NK-92 (cell line): ENCODE results near the gene ZNF532.
"Not testable (repeated sequence)": the region's sequence is repeated elsewhere in the genome, so short reads cannot be mapped to it uniquely, and the experiment has no call there.

Source experiments
- DNase-seq: peaks from one replicate; lab custom pipeline; 2025; ENCODE audit not compliant: unreplicated experiment; lab: John Stamatoyannopoulos, UW

The ZNF532 gene

DNA sequence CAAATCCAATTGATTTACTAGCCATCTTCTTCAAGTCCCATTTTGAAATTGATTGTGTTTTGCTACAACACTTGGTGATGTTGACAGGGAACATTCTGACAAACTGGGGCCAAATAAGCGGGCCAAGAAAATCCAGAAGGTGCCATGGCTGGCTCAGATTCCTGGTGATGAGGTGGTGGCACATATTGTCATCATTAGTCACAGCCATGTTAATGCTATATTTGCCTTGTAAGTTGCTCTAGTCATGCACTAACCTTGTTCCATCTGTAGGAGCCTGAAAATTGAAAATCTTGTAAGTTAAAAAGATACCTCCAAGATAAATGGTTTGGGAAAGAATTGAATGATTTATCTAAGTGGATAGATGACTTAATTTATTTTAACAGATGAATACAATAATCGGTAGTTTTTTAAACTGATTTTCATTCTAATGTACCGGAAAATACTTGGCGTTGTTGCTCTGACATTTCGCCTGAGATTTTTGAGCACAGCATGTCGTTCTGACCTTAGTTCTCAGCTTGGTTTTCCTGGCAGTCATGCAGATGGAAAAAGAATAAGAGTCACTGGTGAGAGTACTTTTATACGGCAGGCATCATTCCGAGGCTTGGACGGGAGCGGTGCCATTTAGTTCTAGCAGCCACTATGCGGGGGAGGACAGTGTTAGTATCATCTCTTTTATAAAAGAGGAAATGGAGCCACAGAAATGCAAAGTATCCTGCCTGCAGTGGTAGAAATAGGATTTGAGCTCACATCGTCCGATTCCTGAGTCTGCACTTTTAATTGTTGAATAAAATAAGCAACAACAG, 133.9 kb downstream of the ZNF532 start:
- DNase-seq: no peak

DNA sequence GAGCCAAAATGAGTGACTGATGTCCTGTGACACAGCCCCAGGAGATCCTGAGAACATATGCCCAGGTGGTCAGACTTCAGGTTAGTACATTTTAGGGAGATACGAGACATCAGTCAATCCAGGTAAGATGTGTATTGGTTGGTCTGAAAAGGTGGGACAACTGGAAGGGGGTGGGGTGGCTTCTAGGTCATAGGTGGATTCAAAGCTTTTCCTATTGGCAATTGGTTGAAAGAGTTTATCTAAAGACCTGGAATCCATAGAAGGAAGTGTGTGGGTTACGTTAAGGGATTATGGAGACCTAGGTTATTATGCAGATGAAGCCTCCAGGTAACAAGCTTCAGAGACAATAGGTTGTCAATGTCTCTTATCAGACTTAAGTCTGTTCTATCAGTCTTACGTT, 136.5 kb downstream of the ZNF532 start:
- DNase-seq: no peak

DNA sequence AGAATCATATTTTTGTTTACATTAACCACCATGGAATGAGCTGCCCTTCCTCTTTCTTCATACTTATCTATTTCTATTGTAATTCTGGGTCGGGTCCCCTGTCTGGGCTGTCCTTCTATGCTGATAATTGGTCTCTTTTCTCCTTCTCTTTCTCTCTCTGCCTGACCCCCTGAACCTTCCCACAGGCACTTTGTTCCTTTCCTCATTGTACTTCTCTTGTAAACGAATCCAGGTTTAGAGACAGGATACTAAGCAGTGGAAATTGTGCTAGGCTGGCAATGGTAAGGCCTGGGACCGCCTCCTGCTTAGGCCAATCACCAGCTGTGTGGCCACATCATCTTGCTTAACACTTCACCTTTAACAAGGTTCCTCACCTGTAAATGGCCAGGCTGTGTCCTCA, 137.0 kb downstream of the ZNF532 start:
- no peak for DNase-seq

DNA sequence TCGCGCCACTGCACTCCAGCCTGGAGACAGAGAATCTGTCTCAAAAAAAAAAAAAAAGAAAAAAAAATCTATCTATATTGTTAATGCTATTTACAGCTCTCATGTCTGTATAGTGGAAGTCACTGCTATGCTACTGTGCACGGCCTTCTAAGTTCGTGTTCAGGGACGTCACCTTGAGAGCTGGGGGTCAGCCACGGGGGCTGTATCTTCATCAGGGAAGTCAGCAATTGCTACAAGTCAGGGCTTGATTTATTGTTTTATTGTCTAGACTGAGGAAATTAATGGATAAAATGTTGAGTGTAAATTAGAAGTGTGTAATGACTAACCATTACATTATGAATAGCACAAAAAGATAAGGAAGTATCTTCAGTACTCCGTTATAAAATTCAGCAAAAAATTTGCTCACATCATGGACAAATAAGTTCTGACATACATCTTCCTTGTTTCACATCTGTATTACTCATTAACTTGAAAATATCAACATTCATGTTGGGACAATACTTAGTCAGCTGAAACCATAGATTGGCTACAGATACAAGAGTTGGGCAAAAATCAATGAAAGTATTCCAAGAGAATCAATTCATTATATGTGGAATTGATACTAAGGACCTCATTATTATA, 138.4 kb downstream of the ZNF532 start:
- no peak for DNase-seq

DNA sequence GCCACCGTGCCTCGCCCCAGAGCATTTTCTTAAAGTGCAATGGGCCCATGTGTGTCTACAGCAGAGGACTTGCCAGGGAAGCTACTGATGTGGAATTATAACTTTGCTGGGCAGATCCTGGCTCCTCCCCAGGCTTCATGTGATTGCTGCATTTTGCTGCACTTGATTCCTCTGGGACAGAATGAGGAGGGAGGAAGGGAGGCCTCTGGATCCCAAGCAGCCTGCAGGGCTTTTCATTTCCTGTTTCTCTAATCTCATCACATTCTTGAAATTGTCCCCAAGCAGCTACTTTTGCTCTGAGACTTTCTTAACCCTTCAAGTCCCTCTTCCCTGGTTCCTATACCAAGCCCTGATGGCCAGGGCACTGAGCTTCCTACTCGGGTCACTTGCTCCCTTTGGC, 140.6 kb downstream of the ZNF532 start:
- no peak for DNase-seq

DNA sequence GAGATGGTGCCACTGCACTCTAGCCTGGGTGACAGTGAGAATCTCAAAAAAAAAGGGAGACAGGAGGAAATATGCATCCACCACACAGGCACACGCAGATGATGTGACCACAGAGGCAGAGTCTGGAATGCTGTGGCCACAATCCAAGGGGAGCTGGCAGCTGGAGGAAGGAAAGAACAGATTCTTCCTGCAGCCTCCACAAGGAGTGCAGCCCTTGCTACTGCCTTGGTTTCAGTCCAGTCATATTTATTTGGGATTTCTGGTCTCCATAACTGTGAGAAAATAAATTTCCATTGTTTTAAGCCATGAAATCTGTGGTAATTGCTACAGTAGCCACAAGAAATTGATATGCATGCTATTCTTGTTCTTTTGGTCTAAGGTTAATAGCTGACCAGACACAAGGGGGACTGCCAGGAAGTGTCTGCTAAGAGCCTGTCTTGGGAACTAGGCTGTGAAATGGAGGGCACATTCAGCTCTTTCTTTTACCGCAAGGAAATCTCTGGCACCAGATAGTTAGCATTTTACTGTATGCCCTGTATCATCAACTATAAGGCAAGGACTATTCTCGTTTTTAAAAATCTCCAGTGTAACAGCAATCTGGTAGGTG, 141.9 kb downstream of the ZNF532 start:
- no peak for DNase-seq

DNA sequence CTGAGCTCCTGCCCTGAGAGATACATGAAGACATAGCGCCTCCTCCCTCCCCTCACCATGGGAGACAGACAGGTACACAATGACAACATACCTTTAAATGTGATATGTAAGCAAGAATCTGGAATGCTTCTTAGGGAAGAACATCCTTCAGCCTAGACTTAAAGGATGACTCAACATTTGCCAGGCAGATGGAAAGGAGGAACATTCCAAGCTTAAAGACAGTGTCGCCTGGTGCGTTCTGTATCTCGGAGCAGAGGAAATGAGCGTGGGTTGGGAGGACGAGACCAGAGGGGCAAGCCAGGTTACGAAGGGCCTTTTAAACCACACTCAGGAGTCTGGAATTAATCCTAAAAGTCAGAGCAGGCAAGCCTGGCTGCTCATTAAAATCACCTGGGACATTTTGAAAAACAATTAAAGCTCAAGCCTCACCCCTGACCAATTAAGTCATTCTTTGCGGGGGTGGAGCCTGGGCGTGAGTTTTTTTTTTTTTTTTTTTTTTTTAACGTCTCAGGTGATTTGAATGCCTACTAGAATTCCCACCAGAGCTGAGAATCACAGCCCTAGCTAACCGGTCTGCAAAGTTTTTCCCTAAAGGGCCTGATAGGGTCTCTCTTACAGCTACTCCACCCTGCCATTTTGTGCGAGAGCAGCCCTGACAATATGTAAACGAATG, 143.8 kb downstream of the ZNF532 start:
- DNase-seq: no peak

DNA sequence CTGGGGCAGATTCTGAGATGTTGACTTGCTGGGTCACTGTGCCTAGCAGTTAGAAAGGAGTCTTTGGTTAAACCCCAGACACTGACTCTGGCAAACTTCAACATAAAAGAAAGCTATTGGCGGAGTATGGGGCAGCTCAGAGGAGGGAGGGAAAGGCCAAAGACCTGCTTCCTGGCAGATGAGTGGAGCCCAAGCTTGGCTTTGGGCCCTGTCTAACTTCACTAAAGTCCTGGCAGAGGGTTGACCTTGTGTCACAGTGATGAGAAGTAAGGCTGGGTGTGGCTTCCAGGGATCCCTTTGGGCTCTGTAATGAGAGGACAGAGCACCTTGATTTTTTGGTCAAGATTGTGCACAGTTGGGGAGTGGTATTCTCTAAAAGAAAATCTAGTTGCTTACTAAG, 145.2 kb downstream of the ZNF532 start:
- no peak for DNase-seq

DNA sequence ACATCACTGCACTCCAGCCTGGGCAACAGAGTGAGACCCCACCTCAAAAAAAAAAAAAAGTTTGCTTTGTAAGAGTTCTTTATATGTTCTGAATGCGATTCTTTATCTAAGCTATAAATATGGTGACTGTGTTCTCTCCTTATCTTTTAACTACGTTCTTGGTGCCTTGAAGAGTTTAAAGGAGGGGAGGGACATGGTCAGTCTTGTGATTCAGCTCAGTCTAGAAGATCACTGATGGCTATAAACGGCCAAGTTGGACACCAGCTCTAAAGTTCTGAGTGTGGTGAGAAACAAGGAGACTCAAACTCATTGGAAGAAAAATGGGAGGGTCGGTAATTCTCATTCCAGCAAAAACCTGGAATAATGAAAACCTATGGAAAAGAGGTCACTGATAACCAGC, 146.6 kb downstream of the ZNF532 start:
- DNase-seq: no peak

DNA sequence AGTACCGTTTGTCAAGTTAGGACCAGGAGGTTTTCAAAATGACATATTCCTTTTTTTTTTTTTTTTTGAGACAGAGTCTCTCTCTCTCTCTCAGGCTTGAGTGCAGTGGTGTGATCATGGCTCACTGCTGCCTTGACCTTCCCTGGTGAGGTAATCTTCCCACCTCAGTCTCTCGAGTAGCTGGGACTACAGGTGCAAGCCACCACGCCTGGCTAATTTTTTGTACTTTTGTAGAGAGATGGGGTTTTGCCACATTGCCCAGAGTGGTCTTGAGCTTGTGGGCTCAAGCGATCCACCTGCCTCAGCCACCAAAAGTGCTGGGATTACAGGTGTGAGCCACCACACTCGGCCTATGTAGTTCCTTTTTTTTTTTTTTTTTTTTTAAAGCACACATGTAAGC, 147.1 kb downstream of the ZNF532 start:
- no peak for DNase-seq

DNA sequence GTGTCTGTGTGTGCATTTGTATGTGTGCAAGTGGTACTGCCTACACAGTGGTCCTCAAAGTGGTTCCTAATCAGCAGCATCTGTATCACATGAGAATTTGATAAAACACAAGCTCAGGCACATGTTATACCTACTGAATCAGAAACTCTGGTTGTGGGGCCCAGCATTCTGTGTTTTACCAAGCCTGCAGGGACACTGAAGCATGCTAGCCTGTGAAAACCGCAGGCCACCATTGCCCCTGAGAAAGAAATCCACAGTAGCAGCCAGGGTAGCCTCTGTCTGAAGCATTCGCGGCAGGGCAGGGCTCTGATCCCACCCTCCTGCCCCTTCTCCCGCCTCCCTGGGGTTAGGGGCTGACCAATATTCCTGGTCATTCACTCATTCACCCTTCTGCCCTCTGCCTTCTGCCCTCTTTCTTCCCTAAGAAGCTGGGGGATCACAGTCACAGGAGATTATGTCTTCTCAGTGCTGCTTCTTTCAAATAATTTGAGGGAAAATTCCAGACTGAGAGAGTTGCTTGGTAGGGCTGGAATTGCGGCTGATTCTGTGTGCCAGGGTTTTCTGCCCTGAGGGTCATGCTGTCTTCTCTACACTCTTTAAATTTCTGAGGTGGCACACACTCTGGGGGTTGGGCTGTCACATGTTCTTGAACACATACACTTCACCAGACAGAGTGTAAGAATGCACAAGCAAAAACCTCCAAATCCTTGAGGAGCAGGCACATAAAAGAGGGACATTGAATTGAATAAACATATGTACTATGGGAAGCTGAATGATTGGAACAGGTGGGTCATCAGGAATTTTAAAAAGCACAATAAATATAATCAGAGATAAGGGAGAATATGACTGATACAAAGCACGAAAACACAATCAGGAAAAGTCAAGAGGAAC, 148.4 kb downstream of the ZNF532 start:
- no peak for DNase-seq

DNA sequence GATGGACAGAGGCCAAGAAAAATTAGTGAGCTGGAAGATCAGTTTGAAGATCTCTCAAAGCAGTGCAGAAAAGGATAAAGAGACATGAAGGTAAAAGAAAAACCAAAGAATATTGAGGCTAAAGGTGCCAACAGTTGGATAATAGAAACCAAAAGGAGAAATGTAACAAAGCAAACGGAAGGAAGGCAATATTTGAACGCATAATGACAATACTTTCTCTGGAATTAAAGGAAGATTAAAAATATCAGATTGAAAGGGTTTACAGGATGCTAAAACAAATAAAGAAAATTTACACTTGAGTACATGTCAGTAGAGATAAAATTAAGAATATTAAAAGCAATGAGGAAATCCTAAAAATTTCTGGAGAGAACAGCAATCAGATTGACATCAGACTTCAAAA, 149.1 kb downstream of the ZNF532 start:
- no peak for DNase-seq

DNA sequence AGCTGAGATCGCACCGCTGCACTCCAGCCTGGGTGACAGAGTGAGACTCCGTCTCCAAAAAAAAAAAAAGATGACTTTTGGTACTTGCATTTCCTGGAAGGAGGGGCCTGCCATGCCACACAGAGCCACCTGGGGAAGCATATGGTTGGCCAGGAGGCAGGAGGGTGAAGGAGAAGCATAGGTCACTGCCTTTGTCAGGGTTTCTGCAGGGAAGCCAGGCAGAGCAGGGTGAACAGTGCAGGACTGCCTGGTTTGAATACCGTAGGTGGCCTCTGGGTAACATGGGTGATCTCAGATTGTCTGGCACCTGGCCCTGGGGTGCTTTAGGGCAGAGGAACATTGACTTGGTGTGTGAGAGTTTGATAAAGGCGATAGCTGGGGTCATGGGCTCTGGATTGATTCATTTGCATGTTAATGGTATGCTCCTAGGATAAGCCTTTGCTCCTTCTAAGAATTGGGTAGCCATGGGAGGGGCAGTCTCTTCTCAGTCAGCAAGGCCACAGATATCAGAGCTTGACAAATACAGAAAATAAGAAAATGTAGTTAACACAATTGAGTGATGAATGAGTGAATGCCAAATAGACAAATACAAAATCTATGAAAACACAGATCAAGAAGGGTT, 151.0 kb downstream of the ZNF532 start:
- no peak for DNase-seq

DNA sequence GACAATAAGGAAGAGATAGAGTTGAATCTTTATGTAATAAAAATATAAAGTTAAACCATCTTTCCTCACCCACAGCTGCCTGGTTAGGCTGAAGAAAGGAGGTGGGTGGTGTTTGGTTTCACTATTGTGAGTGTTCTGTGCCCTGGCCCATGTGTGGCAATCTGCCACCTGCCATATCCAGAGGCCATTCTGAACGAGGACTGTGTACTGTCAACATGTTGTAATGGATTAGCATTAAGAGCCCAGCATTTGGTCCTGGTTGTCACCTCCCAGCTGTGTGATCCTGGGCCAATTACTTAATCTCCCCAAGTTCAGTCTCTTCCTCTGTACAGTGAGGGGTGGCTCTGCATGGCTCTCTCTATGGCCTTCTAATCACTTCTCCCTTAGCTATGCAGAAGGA, 156.8 kb downstream of the ZNF532 start:
- no peak for DNase-seq

DNA sequence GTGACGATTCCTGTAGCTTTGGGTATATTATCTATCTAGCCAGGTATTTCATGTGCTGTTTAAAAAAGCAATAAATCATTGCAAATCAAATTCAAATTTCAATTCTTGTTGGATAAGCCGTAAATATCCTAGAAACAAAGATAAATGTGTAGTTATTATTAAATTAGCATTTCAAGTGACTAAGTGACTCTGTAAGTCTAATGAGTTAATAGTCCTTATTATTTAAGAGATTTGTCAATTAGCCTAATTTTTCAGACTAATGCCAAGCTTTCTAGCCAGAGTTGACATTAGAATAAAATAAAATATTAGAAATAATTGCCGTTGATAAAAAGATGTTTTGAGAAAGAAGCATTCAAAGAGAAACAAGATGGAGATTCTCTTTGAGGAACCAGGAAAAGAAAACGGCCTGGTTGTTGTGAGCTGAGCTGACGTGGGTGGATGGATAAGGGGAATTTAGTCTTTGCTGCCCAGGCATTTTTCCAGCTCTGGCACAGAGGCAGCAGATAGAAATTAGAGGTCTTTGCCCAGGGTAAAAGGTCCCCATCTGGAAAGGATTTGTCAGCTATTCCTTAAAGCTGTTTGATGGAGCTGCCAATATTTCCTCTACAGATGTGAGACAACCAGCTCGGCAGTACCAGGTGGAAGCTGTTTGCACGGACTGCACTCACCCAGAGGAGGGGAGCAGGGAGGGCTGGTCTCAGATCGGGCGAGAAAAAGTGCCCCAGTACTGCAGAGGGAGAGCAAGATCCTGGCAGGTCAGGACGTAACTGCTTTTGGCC, 157.7 kb downstream of the ZNF532 start:
- DNase-seq: no peak

DNA sequence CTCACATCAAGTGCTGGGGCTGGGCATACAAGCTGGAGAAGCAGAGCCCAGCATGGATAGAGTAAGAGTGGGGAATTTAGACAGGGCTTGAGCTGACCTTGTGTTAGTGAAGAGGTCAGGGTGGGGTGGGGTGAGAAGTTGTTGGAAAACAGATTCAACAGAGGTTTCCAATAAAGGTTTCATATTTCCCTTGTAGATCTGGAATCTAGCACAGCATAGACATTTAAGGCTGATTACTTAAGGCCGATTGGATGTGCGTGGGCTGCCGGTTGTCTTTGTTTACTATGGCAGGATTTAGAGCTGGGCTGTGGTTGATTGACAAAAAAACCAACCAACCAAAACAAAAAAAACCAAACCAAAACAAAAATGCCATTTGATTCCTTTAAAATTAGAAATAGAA, 160.2 kb downstream of the ZNF532 start:
- DNase-seq: no peak

DNA sequence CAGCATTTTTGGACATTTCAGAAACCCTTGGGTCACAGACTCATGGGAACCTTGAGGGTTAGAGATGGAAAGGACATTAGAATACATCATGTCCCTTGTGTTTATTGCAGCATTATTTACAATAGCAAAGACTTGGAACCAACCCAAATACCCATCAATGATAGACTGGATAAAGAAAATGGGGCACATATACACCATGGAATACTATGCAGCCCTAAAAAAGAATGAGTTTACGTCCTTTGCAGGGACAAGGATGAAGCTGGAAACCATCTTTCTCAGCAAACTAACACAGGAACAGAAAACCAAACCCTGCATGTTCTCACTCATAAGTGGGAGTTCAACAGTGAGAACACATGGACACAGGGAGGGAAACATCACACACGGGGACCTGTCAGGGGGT, 160.9 kb downstream of the ZNF532 start:
- not testable (repeated sequence) for DNase-seq

DNA sequence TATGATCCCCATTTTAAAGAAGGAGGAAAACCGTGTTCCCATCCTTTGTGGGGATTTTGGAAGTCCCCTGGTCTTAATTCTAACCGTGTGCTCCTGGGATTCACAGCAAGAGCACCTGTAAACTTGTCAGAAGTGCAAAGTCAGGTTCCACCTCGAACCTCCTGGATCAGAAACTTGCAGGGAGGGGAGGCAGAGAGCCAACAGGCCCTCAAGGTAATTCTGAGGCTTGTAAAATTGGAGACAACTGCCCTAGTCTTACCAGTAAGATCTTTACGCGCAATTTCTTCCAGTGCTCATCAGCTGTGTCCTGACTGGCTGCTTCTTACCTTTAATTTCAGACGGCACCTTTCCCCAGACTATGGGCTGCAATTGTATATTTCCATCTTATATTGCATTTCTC, 161.7 kb downstream of the ZNF532 start:
- no peak for DNase-seq

DNA sequence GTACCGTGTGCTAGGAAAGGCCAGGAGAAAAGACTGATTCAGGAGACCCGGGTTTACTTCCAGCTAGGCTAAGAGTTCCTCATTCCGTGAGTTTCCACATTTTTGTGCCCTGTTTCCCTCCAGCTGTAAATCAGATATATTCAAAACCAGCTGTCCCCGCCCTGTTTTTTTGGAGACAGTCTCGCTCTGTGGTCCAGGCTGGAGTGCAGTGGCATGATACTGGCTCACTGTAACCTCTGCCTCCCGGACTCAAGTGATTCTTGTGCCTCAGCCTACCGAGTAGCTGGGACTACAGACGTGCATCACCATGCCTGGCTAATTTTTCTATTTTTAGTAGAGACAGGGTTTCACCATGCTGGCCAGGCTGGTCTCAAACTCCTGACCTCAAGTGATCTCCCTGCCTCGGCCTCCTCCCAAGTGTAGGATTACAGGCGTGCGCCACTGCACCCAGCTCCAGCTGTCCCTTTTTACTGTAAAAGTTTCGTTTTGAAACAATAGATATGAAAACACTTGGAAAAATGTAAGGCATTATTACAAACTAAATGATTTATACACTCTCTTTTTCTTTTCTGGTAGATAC, 162.2 kb downstream of the ZNF532 start:
- DNase-seq: no peak
